Measurements from ENCODE around the gene METTL8. TPM values are rescaled to one million over a fixed set of nuclear protein-coding genes. Genes with fewer than 3 reads are reported as not detected.
"Not testable (repeated sequence)": the region's sequence is repeated elsewhere in the genome, so short reads cannot be mapped to it uniquely, and the experiment has no call there.

METTL8 gene
- total RNA-seq, 1 experiment from 2014 or later = 22.4 TPM

- Mint-ChIP-seq H3K27me3 (ENCODE audit: unreplicated experiment) (no peaks in the 10 kb centered on the region), H3K4me1 (ENCODE audit: low read depth, unreplicated experiment) (peaks cover 23% of the 10 kb centered on the region), H3K27ac (ENCODE audit: unreplicated experiment) (no peak overlapping the region), H3K9me3 (ENCODE audit: low read depth, unreplicated experiment) (peaks cover 6% of the 10 kb centered on the region), H3K36me3 (ENCODE audit: insufficient read depth, unreplicated experiment) (no peaks in the 10 kb centered on the region), H3K4me3 (ENCODE audit: low read depth, unreplicated experiment) (no peak overlapping the region)
- intact Hi-C loops (cut with micrococcal nuclease; ENCODE audit: unreplicated experiment) = loop anchor here (5.0 kb wide), 3 partner anchors 72 to 262 kb away; no protein-coding TSS in a partner anchor
- TF ChIP-seq CTCF (IDR thresholded peaks at IDR 0.05; ENCODE audit: unreplicated experiment) = no peak
- CTCF ChIA-PET = interaction anchor here (1.0 kb wide), 1 partner anchor 169 kb away, joined by 3 read pairs; no protein-coding TSS in a partner anchor
- no peak for DNase-seq
- no TSS peak for BruUV-seq (replicated peaks)
Observed at GRCh38 chr2:171419333-171419732, 14.5 kb downstream of the METTL8 start.

GRCh38 chr2:171416009-171416926 lies 17.5 kb downstream of the METTL8 start:
- no TSS peak for BruUV-seq (replicated peaks)
- no peaks in the 10 kb centered on the region for H3K27me3 Mint-ChIP-seq (ENCODE audit: unreplicated experiment)
- intact Hi-C loops (cut with micrococcal nuclease; ENCODE audit: unreplicated experiment) = loop anchor here (1.0 to 5.0 kb wide), 4 partner anchors 69 to 443 kb away; no protein-coding TSS in a partner anchor
- peak overlapping the region; percentile 85 for H3K27ac Mint-ChIP-seq (ENCODE audit: unreplicated experiment)
- peak; percentile 90 for DNase-seq
- peak; percentile 60 for TF ChIP-seq CTCF (IDR thresholded peaks at IDR 0.05; ENCODE audit: unreplicated experiment)
- H3K4me1 Mint-ChIP-seq (ENCODE audit: low read depth, unreplicated experiment) = peaks cover 23% of the 10 kb centered on the region
- H3K36me3 Mint-ChIP-seq (ENCODE audit: insufficient read depth, unreplicated experiment) = no peaks in the 10 kb centered on the region
- CTCF ChIA-PET = interaction anchor here (0.6 to 1.6 kb wide), 12 partner anchors 11 to 488 kb away, joined by 3 to 14 read pairs (median 3); partner anchors contain the start of genes DCAF17, GORASP2 and METTL8
- H3K4me3 Mint-ChIP-seq (ENCODE audit: low read depth, unreplicated experiment) = no peak overlapping the region
- H3K9me3 Mint-ChIP-seq (ENCODE audit: low read depth, unreplicated experiment) = no peaks in the 10 kb centered on the region

GRCh38 chr2:171414645-171415044 lies 19.1 kb downstream of the METTL8 start:
- H3K27me3 Mint-ChIP-seq (ENCODE audit: unreplicated experiment); H3K36me3 Mint-ChIP-seq (ENCODE audit: insufficient read depth, unreplicated experiment); H3K27ac Mint-ChIP-seq (ENCODE audit: unreplicated experiment); H3K9me3 Mint-ChIP-seq (ENCODE audit: low read depth, unreplicated experiment); DNase-seq; CTCF ChIA-PET; H3K4me3 Mint-ChIP-seq (ENCODE audit: low read depth, unreplicated experiment); BruUV-seq (replicated peaks): not testable (repeated sequence)
- peaks cover 18% of the 10 kb centered on the region for H3K4me1 Mint-ChIP-seq (ENCODE audit: low read depth, unreplicated experiment)
- intact Hi-C loops (cut with micrococcal nuclease; ENCODE audit: unreplicated experiment) = loop anchor here (5.0 kb wide), 3 partner anchors 67 to 257 kb away; no protein-coding TSS in a partner anchor

- CTCF ChIA-PET = no interaction called here
- Mint-ChIP-seq H3K4me3 (ENCODE audit: low read depth, unreplicated experiment) (no peak overlapping the region), H3K27ac (ENCODE audit: unreplicated experiment) (no peak overlapping the region), H3K4me1 (ENCODE audit: low read depth, unreplicated experiment) (peaks cover 13% of the 10 kb centered on the region), H3K36me3 (ENCODE audit: insufficient read depth, unreplicated experiment) (no peaks in the 10 kb centered on the region), H3K27me3 (ENCODE audit: unreplicated experiment) (no peaks in the 10 kb centered on the region), H3K9me3 (ENCODE audit: low read depth, unreplicated experiment) (no peaks in the 10 kb centered on the region)
- TF ChIP-seq CTCF (IDR thresholded peaks at IDR 0.05; ENCODE audit: unreplicated experiment) = no peak
- intact Hi-C loops (cut with micrococcal nuclease; ENCODE audit: unreplicated experiment) = no loop called here
- DNase-seq = no peak
- no TSS peak for BruUV-seq (replicated peaks)
Observed at GRCh38 chr2:171412571-171413175, 21.1 kb downstream of the METTL8 start.
